ENCODE measurements around the gene DTD1.

Gene DTD1

GRCh38 chr20:18662279-18663040 is 74.6 kb downstream of the DTD1 start:
- H3K4me3 ChIP-seq (ENCODE audit: low read depth, low read length) = no peak overlapping the region
- no peaks in the 10 kb centered on the region for H3K36me3 ChIP-seq (ENCODE audit: control insufficient read depth, insufficient read depth, low read length)
- no peaks in the 10 kb centered on the region for H3K27me3 ChIP-seq (ENCODE audit: control insufficient read depth, insufficient read depth, low read length)
- H3K9me3 ChIP-seq (ENCODE audit: control insufficient read depth, insufficient read depth, low read length) = no peaks in the 10 kb centered on the region
- no peak overlapping the region for H3K9ac ChIP-seq (ENCODE audit: low read depth, low read length)
- H3K27ac ChIP-seq (ENCODE audit: low read depth, low read length) = no peak overlapping the region
- H3K4me1 ChIP-seq (ENCODE audit: control insufficient read depth, insufficient read depth, low read length) = no peaks in the 10 kb centered on the region

- H3K9ac ChIP-seq (ENCODE audit: low read depth, low read length) = no peak overlapping the region
- no peaks in the 10 kb centered on the region for H3K9me3 ChIP-seq (ENCODE audit: control insufficient read depth, insufficient read depth, low read length)
- no peak overlapping the region for H3K27ac ChIP-seq (ENCODE audit: low read depth, low read length)
- H3K27me3 ChIP-seq (ENCODE audit: control insufficient read depth, insufficient read depth, low read length) = no peaks in the 10 kb centered on the region
- no peaks in the 10 kb centered on the region for H3K4me1 ChIP-seq (ENCODE audit: control insufficient read depth, insufficient read depth, low read length)
- no peaks in the 10 kb centered on the region for H3K36me3 ChIP-seq (ENCODE audit: control insufficient read depth, insufficient read depth, low read length)
- no peak overlapping the region for H3K4me3 ChIP-seq (ENCODE audit: low read depth, low read length)
Observed at GRCh38 chr20:18663932-18664331, 76.1 kb downstream of the DTD1 start.

DNA sequence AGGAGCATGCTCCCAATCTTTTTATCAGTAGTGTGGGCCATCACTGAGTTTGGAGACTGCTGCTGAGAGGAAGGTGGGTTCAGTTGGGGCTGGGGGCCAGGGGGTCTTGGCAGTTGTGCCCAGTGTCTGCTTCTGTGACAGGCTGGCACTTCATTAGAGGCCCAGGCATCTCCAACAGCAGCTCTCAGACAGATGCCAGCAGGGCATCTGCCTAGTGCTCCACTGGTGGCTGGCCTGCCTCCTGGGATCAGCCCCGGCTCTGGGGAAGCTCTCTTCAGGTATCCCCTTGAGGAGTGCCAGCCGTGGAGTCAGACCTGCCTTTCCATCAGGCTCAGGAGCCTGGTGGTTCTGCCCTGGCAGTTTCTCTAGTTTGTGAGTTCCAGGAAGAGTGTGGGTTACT is 77.3 kb downstream of the DTD1 start:
- peaks cover 10% of the 10 kb centered on the region for H3K4me1 ChIP-seq (ENCODE audit: control insufficient read depth, insufficient read depth, low read length)

DNA sequence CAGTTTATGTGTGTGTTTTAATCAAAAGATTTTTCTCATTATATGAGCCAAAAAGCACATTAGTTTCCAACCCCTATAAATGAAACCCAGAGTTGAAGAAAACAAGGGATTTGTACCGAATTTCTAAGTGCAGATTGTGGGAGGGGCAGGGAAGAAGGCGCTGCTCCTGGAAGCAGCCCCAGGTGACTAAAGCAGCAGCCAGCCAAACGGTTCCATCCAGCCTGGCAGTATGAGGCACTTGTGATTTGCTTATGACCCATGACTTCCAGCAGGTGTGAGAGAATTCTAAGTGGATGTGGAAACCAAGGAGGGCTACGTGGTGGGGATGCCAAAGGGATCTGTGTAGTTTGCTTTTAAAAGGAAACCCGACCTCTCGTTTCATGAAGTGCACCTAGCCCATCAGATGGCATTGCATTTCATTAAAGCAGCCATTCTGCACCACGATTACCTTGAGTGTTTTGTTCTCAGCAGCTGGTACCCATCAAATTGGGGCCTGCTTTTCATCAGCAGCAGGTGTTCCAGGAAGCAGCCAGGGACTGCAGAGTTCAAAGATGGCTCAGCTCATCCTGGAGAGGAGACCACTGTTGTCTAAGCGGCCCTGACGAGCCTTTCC is 79.1 kb downstream of the DTD1 start:
- Histone ChIP-seq H3K4me3 (ENCODE audit: low read depth, low read length) (no peak overlapping the region), H3K27ac (ENCODE audit: low read depth, low read length) (no peak overlapping the region), H3K4me1 (ENCODE audit: control insufficient read depth, insufficient read depth, low read length) (peaks cover 10% of the 10 kb centered on the region), H3K36me3 (ENCODE audit: control insufficient read depth, insufficient read depth, low read length) (no peaks in the 10 kb centered on the region), H3K9ac (ENCODE audit: low read depth, low read length) (no peak overlapping the region), H3K27me3 (ENCODE audit: control insufficient read depth, insufficient read depth, low read length) (no peaks in the 10 kb centered on the region), H3K9me3 (ENCODE audit: control insufficient read depth, insufficient read depth, low read length) (no peaks in the 10 kb centered on the region)

More for the DNA sequence above, 77.3 kb downstream of the DTD1 start:
- no peak overlapping the region for H3K4me3 ChIP-seq (ENCODE audit: low read depth, low read length)
- no peaks in the 10 kb centered on the region for H3K27me3 ChIP-seq (ENCODE audit: control insufficient read depth, insufficient read depth, low read length)
- H3K9ac ChIP-seq (ENCODE audit: low read depth, low read length) = no peak overlapping the region
- H3K9me3 ChIP-seq (ENCODE audit: control insufficient read depth, insufficient read depth, low read length) = no peaks in the 10 kb centered on the region
- no peaks in the 10 kb centered on the region for H3K36me3 ChIP-seq (ENCODE audit: control insufficient read depth, insufficient read depth, low read length)
- H3K27ac ChIP-seq (ENCODE audit: low read depth, low read length) = no peak overlapping the region

DNA sequence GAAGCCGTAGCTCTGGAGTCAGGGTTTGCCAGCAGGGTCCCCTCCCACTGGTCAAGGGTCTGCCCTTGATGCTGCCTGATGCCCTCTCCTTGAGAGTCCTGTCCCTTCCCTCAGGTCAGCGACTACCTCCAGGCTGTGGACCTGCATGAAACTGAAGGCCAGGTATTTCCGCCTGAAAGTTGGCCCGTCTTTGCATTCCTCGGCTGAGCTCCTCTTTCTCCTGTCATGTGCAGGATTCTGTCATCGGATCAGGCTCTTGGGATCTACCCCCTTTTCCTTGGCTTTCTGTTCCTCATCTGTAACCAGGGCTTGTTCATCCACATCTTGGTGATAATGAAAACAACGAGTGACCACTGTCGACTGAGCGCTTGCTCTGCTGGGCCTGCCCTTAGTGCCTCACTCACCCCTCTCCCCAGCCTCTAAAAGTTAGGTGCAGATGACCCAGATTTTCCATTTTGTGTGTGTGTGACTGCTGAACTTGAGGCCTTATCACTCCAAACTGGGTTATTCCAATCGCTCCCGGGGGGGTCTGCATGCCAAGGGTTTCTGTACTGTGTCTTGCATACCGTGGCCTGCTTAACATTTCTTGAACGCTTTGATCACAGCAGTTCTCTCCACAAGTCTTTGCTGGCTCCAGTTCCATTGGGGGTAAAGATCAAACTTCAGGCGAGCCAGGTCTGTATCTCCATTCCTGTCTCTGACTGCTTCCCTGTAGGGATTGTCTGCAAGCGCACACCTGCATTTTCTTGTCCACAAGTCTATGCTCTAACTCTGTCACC is 81.6 kb downstream of the DTD1 start:
- H3K4me1 ChIP-seq (ENCODE audit: control insufficient read depth, insufficient read depth, low read length) = peaks cover 10% of the 10 kb centered on the region

GRCh38 chr20:18671203-18671710 is 83.4 kb downstream of the DTD1 start:
- Histone ChIP-seq H3K4me3 (ENCODE audit: low read depth, low read length) (no peak overlapping the region), H3K9me3 (ENCODE audit: control insufficient read depth, insufficient read depth, low read length) (no peaks in the 10 kb centered on the region), H3K27ac (ENCODE audit: low read depth, low read length) (no peak overlapping the region), H3K4me1 (ENCODE audit: control insufficient read depth, insufficient read depth, low read length) (peaks cover 10% of the 10 kb centered on the region), H3K27me3 (ENCODE audit: control insufficient read depth, insufficient read depth, low read length) (no peaks in the 10 kb centered on the region), H3K36me3 (ENCODE audit: control insufficient read depth, insufficient read depth, low read length) (no peaks in the 10 kb centered on the region), H3K9ac (ENCODE audit: low read depth, low read length) (no peak overlapping the region)

More for the DNA sequence above, 81.6 kb downstream of the DTD1 start:
- H3K9ac ChIP-seq (ENCODE audit: low read depth, low read length) = no peak overlapping the region
- no peaks in the 10 kb centered on the region for H3K9me3 ChIP-seq (ENCODE audit: control insufficient read depth, insufficient read depth, low read length)
- H3K27me3 ChIP-seq (ENCODE audit: control insufficient read depth, insufficient read depth, low read length) = no peaks in the 10 kb centered on the region
- H3K36me3 ChIP-seq (ENCODE audit: control insufficient read depth, insufficient read depth, low read length) = no peaks in the 10 kb centered on the region
- no peak overlapping the region for H3K27ac ChIP-seq (ENCODE audit: low read depth, low read length)
- H3K4me3 ChIP-seq (ENCODE audit: low read depth, low read length) = no peak overlapping the region

DNA sequence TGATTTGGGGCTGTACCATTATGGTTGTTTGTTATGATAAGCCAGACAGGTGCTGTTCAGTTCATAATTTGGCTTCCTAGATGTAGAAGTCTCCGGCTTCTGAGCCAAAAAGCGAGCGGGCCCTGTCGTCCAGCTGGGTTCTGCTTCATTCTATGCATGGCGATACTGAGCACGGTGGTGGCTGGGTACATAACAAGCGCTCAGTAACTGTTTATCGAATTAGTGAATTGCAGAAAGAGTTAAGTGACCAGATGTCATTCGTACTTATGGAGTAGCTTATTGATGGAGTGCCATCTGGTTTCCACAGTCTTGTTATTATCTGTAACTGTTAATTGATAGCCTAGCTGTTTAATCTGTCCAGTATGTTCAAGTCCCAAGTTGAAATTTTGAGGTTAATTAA is 85.0 kb downstream of the DTD1 start:
- Histone ChIP-seq H3K4me1 (ENCODE audit: control insufficient read depth, insufficient read depth, low read length) (peaks cover 10% of the 10 kb centered on the region), H3K27me3 (ENCODE audit: control insufficient read depth, insufficient read depth, low read length) (no peaks in the 10 kb centered on the region), H3K4me3 (ENCODE audit: low read depth, low read length) (no peak overlapping the region), H3K9me3 (ENCODE audit: control insufficient read depth, insufficient read depth, low read length) (no peaks in the 10 kb centered on the region), H3K36me3 (ENCODE audit: control insufficient read depth, insufficient read depth, low read length) (no peaks in the 10 kb centered on the region), H3K9ac (ENCODE audit: low read depth, low read length) (no peak overlapping the region), H3K27ac (ENCODE audit: low read depth, low read length) (no peak overlapping the region)

DNA sequence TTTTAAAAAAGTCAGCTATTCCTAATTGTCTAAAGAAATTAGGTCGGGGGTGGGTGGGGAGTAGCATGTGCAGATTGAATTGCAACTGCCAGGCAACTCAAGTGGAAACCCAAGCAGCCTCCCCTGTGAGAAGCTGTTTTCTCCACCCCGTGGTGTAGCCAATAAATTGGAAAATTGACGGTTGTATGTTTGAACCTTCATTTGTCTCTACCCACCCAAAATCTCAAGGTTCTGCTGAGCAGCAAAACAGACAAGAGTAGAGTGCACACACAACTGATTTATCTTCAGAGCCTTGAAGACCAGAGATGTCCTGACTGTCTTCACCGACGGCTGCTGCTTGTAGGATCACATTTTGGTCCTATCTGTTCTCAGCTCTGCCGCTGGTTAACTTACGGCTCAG is 88.5 kb downstream of the DTD1 start:
- Histone ChIP-seq H3K9ac (ENCODE audit: low read depth, low read length) (no peak overlapping the region), H3K36me3 (ENCODE audit: control insufficient read depth, insufficient read depth, low read length) (no peaks in the 10 kb centered on the region), H3K4me1 (ENCODE audit: control insufficient read depth, insufficient read depth, low read length) (peaks cover 14% of the 10 kb centered on the region), H3K9me3 (ENCODE audit: control insufficient read depth, insufficient read depth, low read length) (no peaks in the 10 kb centered on the region), H3K27me3 (ENCODE audit: control insufficient read depth, insufficient read depth, low read length) (no peaks in the 10 kb centered on the region), H3K27ac (ENCODE audit: low read depth, low read length) (no peak overlapping the region), H3K4me3 (ENCODE audit: low read depth, low read length) (no peak overlapping the region)

GRCh38 chr20:18677126-18677525 is 89.3 kb downstream of the DTD1 start:
- H3K27me3 ChIP-seq (ENCODE audit: control insufficient read depth, insufficient read depth, low read length) = no peaks in the 10 kb centered on the region
- no peaks in the 10 kb centered on the region for H3K9me3 ChIP-seq (ENCODE audit: control insufficient read depth, insufficient read depth, low read length)
- H3K4me1 ChIP-seq (ENCODE audit: control insufficient read depth, insufficient read depth, low read length) = peaks cover 14% of the 10 kb centered on the region
- no peaks in the 10 kb centered on the region for H3K36me3 ChIP-seq (ENCODE audit: control insufficient read depth, insufficient read depth, low read length)
- H3K4me3 ChIP-seq (ENCODE audit: low read depth, low read length) = no peak overlapping the region
- H3K27ac ChIP-seq (ENCODE audit: low read depth, low read length) = no peak overlapping the region
- H3K9ac ChIP-seq (ENCODE audit: low read depth, low read length) = no peak overlapping the region

- H3K4me3 ChIP-seq (ENCODE audit: low read depth, low read length) = no peak overlapping the region
- H3K27ac ChIP-seq (ENCODE audit: low read depth, low read length) = no peak overlapping the region
- peaks cover 23% of the 10 kb centered on the region for H3K4me1 ChIP-seq (ENCODE audit: control insufficient read depth, insufficient read depth, low read length)
- no peaks in the 10 kb centered on the region for H3K36me3 ChIP-seq (ENCODE audit: control insufficient read depth, insufficient read depth, low read length)
- no peaks in the 10 kb centered on the region for H3K27me3 ChIP-seq (ENCODE audit: control insufficient read depth, insufficient read depth, low read length)
- no peaks in the 10 kb centered on the region for H3K9me3 ChIP-seq (ENCODE audit: control insufficient read depth, insufficient read depth, low read length)
- no peak overlapping the region for H3K9ac ChIP-seq (ENCODE audit: low read depth, low read length)
Observed at GRCh38 chr20:18678549-18679419, 90.9 kb downstream of the DTD1 start.

Measured in HUES48 (cell line).